B cell (primary cell): Measurements from ENCODE around the gene UBALD2. TPM values are rescaled to one million over a fixed set of nuclear protein-coding genes. Genes with fewer than 3 reads are reported as not detected.
A peak's percentile ranks its signal among the peaks of the same experiment; 100 is the strongest.

ENCODE experiments used
- ATAC-seq: fragments of 200-7000 bp; cut with Tn5 transposase; one replicate; pipeline ENCODE4 v1.10.0; 2021; ENCODE audit warnings: low read depth, mild to moderate bottlenecking, moderate number of reproducible peaks, moderate library complexity
- CTCF ChIA-PET: fragments of 350-600 bp; sonication (Branson Sonifier 250); formaldehyde crosslinking; loops from one replicate; lab custom pipeline; 2021; ENCODE audit warnings: antibody characterized with exemption, inconsistent platforms; lab: Charles Lee
- POLR2A ChIA-PET: fragments of 350-600 bp; sonication (Branson Sonifier 250); formaldehyde crosslinking; loops from one replicate; lab custom pipeline; 2021; ENCODE audit warnings: antibody characterized with exemption; lab: Charles Lee
- DNase-seq: peaks from one replicate; pipeline ENCODE4 v3.0.0; 2013
- H2AFZ ChIP-seq: 2 replicates; pipeline ENCODE4 v1.6.1; 2012; ENCODE audit warnings: mild to moderate bottlenecking, low read depth, low read length; ENCODE audit not compliant: insufficient read depth, poor library complexity, severe bottlenecking
- H3K27ac ChIP-seq, 2 donors: 1 replicate in 1 of 2; 2 replicates in 1 of 2; pipeline ENCODE4 v1.5.1; 2012 to 2013; ENCODE audit warnings: low read length in 2 of 2, mild to moderate bottlenecking in 2 of 2, moderate library complexity in 1 of 2
- H3K27me3 ChIP-seq, 4 experiments: fragments of 200-600 bp in 1 of 4; sonication (generic) in 1 of 4; replicated peaks in 1 of 4; 1 replicate in 2 of 4; 2 replicates in 2 of 4; pipeline versions ENCODE4 v1.6.1 to v1.7.0; 2013 to 2016; ENCODE audit warnings: low read length in 3 of 4, mild to moderate bottlenecking in 2 of 4, mixed read lengths in 1 of 4, moderate library complexity in 1 of 4; ENCODE audit not compliant: insufficient read depth in 4 of 4, control insufficient read depth in 3 of 4; ENCODE audit errors: control extremely low read depth in 1 of 4
- H3K36me3 ChIP-seq, 2 experiments: replicated peaks in 1 of 2; 1 replicate in 1 of 2; 2 replicates in 1 of 2; pipeline versions ENCODE4 v1.6.1 to v1.7.1; 2013; ENCODE audit warnings: low read length in 1 of 2; ENCODE audit not compliant: insufficient read depth in 2 of 2, control insufficient read depth in 1 of 2; ENCODE audit errors: control extremely low read depth in 1 of 2, extremely low read depth in 1 of 2
- H3K4me1 ChIP-seq, 2 donors: fragments of 200-600 bp in 1 of 2; sonication (generic) in 1 of 2; 1 replicate in 1 of 2; 2 replicates in 1 of 2; pipeline versions ENCODE4 v1.5.1 to v1.6.1; 2013 to 2017; ENCODE audit warnings: low read length in 2 of 2; ENCODE audit not compliant: control insufficient read depth in 2 of 2, insufficient read depth in 2 of 2
- H3K4me2 ChIP-seq: replicated peaks from 2 replicates; pipeline ENCODE3; 2012; ENCODE audit warnings: mild to moderate bottlenecking, low read depth, low read length; ENCODE audit not compliant: poor library complexity, severe bottlenecking
- H3K4me3 ChIP-seq, 5 experiments: fragments of 200-600 bp in 1 of 5; sonication (generic) in 1 of 5; 1 replicate in 3 of 5; 2 replicates in 2 of 5; pipeline versions ENCODE4 v1.5.1 to v1.7.0; 2011 to 2016; ENCODE audit warnings: low read length in 4 of 5, mild to moderate bottlenecking in 4 of 5, low read depth in 2 of 5, control low read depth in 1 of 5, moderate library complexity in 1 of 5; ENCODE audit not compliant: insufficient read depth in 1 of 5; ENCODE audit errors: control extremely low read depth in 1 of 5, extremely low read depth in 1 of 5
- H3K79me2 ChIP-seq: fragments of 200-600 bp; sonication (generic); one replicate; pipeline ENCODE4 v1.6.0; 2016; ENCODE audit warnings: low read length; ENCODE audit not compliant: control insufficient read depth, insufficient read depth
- H3K9ac ChIP-seq: fragments of 200-600 bp; sonication (generic); 2 replicates; pipeline ENCODE4 v1.6.1; 2017; ENCODE audit warnings: mild to moderate bottlenecking, low read length, moderate library complexity
- H3K9me3 ChIP-seq, 3 donors: one replicate each; pipeline versions ENCODE4 v1.6.1 to v1.7.1; 2013; ENCODE audit warnings: low read length in 2 of 3; ENCODE audit not compliant: control insufficient read depth in 2 of 3, insufficient read depth in 1 of 3; ENCODE audit errors: control extremely low read depth in 1 of 3
- H4K20me1 ChIP-seq: 2 replicates; pipeline ENCODE4 v1.6.0; 2012; ENCODE audit warnings: mild to moderate bottlenecking, low read length; ENCODE audit not compliant: insufficient read depth, control insufficient read depth, poor library complexity, severe bottlenecking
- H3K27ac Mint-ChIP-seq: one replicate; pipeline ENCODE4 v1.8.0; 2021; ENCODE audit warnings: mixed read lengths
- H3K27me3 Mint-ChIP-seq: one replicate; pipeline ENCODE4 v1.8.0; 2021; ENCODE audit warnings: mixed read lengths
- H3K4me1 Mint-ChIP-seq: one replicate; pipeline ENCODE4 v1.8.0; 2021; ENCODE audit warnings: mixed read lengths
- H3K4me3 Mint-ChIP-seq: one replicate; pipeline ENCODE4 v1.8.0; 2021; ENCODE audit warnings: mixed read lengths
- H3K9me3 Mint-ChIP-seq: one replicate; pipeline ENCODE4 v1.8.0; 2022; ENCODE audit warnings: mixed read lengths; ENCODE audit not compliant: insufficient read depth
- EZH2 ChIP-seq: IDR thresholded peaks from 2 replicates; pipeline ENCODE4 v1.6.1; 2012; ENCODE audit warnings: borderline replicate concordance, low read depth, mild to moderate bottlenecking, moderate library complexity, low read length; ENCODE audit not compliant: insufficient read depth, poor library complexity, severe bottlenecking
- WGBS: methylation state at CpG from one replicate; pipeline ENCODE4 v1.1.5; 2013; ENCODE audit warnings: missing lambda C conversion rate; ENCODE audit not compliant: insufficient coverage; 5-methylcytosine and 5-hydroxymethylcytosine counted together
- intact Hi-C: fragments of 100-400 bp; cut with micrococcal nuclease; formaldehyde crosslinking; loops from one replicate; pipeline ENCODE4 v1.10.0; 2022
- polyA plus RNA-seq: library from polyadenylated mRNA; depleted of rRNA; stranded (reverse); fragments of >200 nt; gene quantifications from 2 replicates; pipeline ENCODE4 v1.2.3, GENCODE V29; 2012
- total RNA-seq, 2 donors: library from RNA; stranded (reverse); fragments of 120-200 nt in 1 of 2; gene quantifications; 1 replicate in 1 of 2; 2 replicates in 1 of 2; pipeline versions ENCODE4 v1.2.3 to v1.2.4, GENCODE V29; 2013 to 2022
- TF ChIP-seq, protein P1 (sequence below): fragments of 200-600 bp; IDR thresholded peaks from one replicate; pipeline ENCODE4 v1.8.0; 2022; ENCODE audit warnings: antibody characterized with exemption, mild to moderate bottlenecking

UBALD2 gene
- total and polyA plus RNA-seq, 2 donors (not counting 1 experiment from before 2014, with no cell fraction given), result 78.9 to 155 TPM

DNA sequence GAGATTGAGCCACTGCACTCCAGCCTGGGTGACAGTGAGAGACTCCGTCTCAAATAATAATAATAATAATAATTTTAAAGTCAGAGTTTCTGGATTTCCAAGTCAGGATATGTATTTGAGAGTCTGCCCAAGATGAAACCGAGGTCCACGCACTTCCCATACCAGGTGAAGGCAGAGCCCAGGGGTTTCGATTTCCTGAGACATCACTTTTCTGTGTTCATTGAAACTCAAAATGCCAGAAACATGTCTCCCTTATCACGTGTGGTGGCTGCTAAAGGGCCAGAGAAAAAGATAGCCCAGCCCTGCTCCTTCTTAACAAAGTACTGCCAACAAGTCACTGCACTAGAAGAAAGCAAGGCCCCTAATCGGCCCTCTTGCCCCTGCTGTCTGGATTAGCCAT lies 15.0 kb upstream of the UBALD2 start:
- peaks cover under 1% of the 10 kb centered on the region for H3K27me3 Mint-ChIP-seq
- WGBS, result 90% methylated on average over 5 of the region's 6 CpGs

DNA sequence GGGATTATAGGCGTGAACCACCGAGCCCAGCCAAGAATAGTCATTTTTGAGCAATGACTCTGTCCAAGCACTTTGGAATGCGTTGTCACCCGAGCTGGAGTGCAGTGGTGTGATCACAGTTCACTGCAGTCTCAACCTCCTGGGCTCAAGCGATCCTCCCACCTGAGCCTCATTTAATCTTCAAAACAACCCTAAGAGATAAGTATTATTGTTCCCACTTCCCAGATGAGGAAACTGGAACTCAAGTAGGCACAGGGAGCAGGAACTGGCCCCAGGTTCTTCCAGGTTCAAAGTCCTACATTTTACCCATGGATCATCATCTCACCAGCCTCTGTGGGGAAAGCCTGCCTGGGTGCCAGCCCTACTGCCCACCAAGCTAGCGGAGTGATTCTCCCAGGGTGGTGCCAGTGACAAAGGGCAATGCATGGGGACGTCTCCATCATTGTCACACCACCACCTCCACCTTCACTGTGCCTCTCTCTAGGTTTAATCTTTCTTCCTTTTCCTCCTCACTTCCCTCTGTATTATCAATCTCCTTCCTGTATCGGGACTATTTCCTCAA lies 13.6 kb upstream of the UBALD2 start:
- ATAC-seq, result no peak
- intact Hi-C loops, result loop anchor here (1.0 kb wide), 1 partner anchor 9 kb away; no protein-coding TSS in a partner anchor
- TF ChIP-seq EZH2, result no peak
- TF ChIP-seq, protein P1, sequence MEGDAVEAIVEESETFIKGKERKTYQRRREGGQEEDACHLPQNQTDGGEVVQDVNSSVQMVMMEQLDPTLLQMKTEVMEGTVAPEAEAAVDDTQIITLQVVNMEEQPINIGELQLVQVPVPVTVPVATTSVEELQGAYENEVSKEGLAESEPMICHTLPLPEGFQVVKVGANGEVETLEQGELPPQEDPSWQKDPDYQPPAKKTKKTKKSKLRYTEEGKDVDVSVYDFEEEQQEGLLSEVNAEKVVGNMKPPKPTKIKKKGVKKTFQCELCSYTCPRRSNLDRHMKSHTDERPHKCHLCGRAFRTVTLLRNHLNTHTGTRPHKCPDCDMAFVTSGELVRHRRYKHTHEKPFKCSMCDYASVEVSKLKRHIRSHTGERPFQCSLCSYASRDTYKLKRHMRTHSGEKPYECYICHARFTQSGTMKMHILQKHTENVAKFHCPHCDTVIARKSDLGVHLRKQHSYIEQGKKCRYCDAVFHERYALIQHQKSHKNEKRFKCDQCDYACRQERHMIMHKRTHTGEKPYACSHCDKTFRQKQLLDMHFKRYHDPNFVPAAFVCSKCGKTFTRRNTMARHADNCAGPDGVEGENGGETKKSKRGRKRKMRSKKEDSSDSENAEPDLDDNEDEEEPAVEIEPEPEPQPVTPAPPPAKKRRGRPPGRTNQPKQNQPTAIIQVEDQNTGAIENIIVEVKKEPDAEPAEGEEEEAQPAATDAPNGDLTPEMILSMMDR, result no peak
- H2AFZ ChIP-seq, result peak overlapping the region; percentile 53
- Mint-ChIP-seq H3K27ac (peak overlapping the region; percentile 89), H3K9me3 (no peaks in the 10 kb centered on the region), H3K4me1 (peaks cover 32% of the 10 kb centered on the region), H3K27me3 (no peaks in the 10 kb centered on the region), H3K4me3 (peak overlapping the region; percentile 81)
- H3K9me3 ChIP-seq, result peaks cover 0 to under 1% (median 0%) of the 10 kb centered on the region in 3 donors
- H4K20me1 ChIP-seq, result no peaks in the 10 kb centered on the region
- peaks cover 4% of the 10 kb centered on the region for H3K79me2 ChIP-seq
- no peaks in the 10 kb centered on the region for H3K36me3 ChIP-seq
- H3K27me3 ChIP-seq, result no peaks in the 10 kb centered on the region
- H3K9ac ChIP-seq, result peak overlapping the region; percentile 42
- H3K4me1 ChIP-seq, result peaks cover 26 to 27% of the 10 kb centered on the region in 2 donors
- CTCF ChIA-PET, result interaction anchor here (0.8 to 1.9 kb wide), 6 partner anchors 12 to 249 kb away, joined by 3 to 10 read pairs (median 3); no protein-coding TSS in a partner anchor
- 91% methylated on average over 7 of the region's 8 CpGs for WGBS
- no peak for DNase-seq
- POLR2A ChIA-PET, result interaction anchor here (0.6 to 0.8 kb wide), 2 partner anchors 13 to 16 kb away, joined by 3 read pairs; no protein-coding TSS in a partner anchor
- peak overlapping the region; percentile 69 for H3K4me2 ChIP-seq
- H3K4me3 ChIP-seq, result peak overlapping the region in 1 of 5 experiments; percentile 34
- H3K27ac ChIP-seq, result peak overlapping the region; percentile 2 to 45

More for the DNA sequence above, 15.0 kb upstream of the UBALD2 start:
- Histone ChIP-seq H3K79me2 (peaks cover 4% of the 10 kb centered on the region), H3K36me3 (no peaks in the 10 kb centered on the region), H3K9ac (no peak overlapping the region), H3K4me3 (no peak overlapping the region), H3K27ac (no peak overlapping the region), H3K4me1 (peaks cover 32% of the 10 kb centered on the region in 2 donors), H3K4me2 (no peak overlapping the region), H3K27me3 (no peaks in the 10 kb centered on the region), H2AFZ (no peak overlapping the region), H3K9me3 (no peaks in the 10 kb centered on the region), H4K20me1 (no peaks in the 10 kb centered on the region)
- no peak for ATAC-seq
- DNase-seq, result no peak
- TF ChIP-seq, protein P1, result no peak
- no peak for TF ChIP-seq EZH2
- ChIA-PET CTCF (interaction anchor here (0.9 to 1.0 kb wide), 2 partner anchors 13 to 14 kb away, joined by 4 to 5 read pairs; no protein-coding TSS in a partner anchor), POLR2A (no interaction called here)
- intact Hi-C loops, result no loop called here
- Mint-ChIP-seq H3K4me1 (peaks cover 35% of the 10 kb centered on the region), H3K4me3 (no peak overlapping the region), H3K9me3 (no peaks in the 10 kb centered on the region), H3K27ac (no peak overlapping the region)
